ELR (cell line): Measurements from ENCODE around the gene SYS1.
"Not testable (repeated sequence)": the region's sequence is repeated elsewhere in the genome, so short reads cannot be mapped to it uniquely, and the experiment has no call there.

Experiments used
- DNase-seq: peaks from one replicate; pipeline ENCODE4 v3.0.0-alpha.2; 2015; ENCODE audit warnings: low read depth

SYS1 gene

GRCh38 chr20:45340236-45340847, 22.6 kb upstream of the SYS1 start:
- no peak for DNase-seq

- DNase-seq: no peak
Measured at GRCh38 chr20:45340951-45341350, 22.0 kb upstream of the SYS1 start.

DNA sequence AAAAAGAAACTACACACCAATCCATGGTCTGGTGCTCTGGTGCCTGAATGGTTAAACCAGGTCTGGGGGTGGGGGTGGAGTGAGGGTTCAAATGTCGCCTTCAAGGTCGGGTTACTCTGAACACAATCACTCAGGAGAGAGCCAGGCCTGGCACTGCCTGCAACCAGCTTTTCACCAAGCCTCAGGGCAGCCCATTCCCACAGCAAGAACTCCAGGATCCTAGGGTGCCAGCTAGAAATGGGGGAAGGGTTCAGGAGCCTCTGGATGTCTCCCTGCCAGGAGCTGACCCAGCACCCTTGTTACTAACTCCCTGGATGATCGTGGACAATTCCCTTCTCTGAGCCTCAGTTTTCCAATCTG, 21.4 kb upstream of the SYS1 start:
- no peak for DNase-seq

DNA sequence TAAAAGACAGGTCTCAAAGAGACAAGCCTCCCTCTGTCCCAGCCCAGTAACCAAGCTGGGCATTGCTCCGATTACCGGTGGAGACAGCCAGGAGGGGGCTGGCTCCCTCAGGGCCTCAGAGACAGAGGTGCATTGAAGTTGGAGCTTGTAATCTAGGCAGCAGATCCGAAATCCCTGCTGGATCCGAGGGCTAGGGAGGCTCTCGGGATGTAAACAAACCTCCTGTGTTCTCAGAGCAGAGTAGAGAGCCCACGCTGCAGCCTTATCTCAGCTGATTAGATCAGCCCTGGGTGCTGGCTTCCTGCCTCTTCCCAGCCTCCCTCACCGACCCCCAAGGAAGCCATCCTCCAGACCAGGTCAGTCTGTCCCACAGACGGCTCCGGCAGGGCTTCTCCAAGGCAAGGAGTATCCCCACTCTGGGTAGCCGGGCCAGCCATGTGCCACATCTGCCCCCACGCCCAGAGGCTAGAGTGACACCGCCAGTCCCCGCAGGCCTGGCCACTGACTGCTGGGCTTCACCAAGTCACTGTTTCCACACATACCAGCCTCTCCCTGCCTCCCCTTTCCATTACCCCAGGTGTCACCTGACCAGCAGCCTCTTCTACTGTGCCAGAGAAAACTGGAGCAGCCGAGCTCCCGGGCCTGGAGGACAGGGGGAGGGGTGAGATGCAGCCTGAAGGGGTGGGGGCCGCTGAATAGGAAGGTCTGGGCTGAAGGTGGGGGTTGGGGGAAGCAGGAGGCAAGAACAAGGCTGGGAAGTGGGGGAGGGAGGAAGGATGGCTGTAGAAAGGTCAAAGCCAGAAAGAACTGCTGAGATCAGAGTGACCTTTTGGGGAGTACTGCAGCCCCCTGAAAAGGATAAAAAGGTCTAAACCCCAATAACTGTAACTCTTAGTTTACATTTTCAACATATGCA, 20.8 kb upstream of the SYS1 start:
- DNase-seq: peak; percentile 56

- no peak for DNase-seq
Measured at GRCh38 chr20:45342855-45343531, 20.0 kb upstream of the SYS1 start.

GRCh38 chr20:45343532-45344167, 19.3 kb upstream of the SYS1 start:
- DNase-seq: no peak

DNA sequence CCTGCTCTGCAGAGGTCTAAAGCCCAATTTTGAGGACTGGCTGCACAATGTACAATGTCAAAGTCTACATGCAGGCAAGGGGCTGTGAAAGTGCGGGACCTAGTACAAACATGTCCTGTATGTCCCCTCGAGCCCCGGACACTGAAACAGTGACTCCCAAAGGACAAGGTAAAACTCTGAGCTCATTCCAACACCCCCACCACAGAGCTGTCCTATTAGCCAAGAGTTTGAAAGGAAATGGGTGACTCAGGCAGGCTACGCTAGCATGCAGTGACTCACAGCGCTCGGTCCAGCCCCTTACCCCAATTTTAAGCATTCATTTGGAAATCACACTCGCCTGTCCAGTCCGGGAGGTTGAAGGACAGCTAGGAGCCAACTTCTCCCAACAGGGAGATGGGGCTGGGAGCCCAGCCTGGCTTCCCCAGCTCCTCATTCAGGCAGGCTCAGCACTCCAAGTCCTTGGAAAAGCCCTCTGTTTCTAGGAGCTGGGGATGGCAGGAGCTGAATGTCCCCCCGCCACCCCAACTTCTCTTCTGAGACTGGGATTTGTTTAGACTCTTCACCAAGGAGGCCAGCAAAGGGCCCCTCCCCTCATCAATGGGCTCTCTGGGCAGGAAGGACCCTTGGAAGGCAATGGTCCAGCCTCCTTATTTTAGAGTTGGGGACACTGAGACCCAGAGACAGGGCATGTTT, 18.6 kb upstream of the SYS1 start:
- peak; percentile 98 for DNase-seq

DNA sequence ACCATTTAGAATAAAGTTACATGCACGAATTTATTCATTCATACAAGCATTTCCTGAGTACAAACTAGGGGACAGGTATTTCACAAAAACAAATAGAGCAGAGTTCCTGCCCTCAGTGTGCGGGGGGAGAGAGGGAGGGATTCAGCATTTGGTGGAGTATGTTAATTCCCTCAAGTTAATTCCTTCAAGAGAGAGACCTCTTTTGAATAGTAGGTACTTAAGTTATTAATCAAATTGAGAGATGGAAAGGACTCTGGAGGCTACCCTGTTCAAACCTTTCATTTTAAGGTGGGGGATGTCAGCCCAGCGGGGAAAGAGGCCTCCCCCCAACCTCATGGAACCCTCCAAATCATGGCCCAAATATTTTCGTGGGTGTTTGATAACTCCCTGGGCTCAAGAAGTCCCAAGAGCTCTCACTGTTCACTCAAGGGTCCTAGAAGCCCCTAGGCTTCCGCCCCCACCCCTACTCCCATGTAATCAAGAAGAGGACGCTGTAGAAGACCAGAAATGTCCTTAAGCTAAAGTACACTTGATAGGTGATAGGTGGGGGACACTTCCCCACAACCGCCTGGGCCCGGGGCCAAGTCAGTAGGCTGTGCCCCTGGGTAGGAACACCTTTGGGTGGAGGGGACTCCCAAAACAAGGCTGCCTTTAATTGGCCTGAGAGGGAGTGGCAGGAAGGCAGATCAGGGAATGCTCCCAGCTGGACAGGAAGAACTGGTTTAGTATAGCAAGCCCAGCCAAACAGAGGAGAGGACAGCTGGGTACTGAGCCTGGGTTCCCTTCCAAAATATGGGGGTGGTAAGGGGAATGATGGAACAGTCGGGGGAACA, 17.6 kb upstream of the SYS1 start:
- no peak for DNase-seq

DNA sequence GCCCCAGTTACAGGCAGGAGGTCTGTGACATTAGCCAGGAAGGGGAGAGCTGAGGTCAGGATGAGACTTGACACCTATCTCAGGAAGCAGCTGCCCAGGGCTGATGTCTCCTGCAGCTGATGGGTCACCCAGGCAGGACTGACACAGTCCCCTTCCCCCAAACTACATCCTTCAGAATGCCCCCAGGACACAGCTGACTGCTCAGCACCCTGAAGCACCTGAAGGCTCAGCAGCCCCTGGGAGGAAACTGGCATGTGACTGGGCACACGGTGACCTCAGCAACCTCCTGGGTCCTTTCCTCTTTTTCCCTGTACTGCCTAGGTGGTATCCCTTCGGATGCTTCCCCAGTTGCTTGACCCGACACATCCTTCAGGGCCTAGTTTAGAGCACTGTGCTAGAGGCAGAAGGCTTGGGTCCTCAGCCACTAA, 16.7 kb upstream of the SYS1 start:
- peak; percentile 45 for DNase-seq

DNA sequence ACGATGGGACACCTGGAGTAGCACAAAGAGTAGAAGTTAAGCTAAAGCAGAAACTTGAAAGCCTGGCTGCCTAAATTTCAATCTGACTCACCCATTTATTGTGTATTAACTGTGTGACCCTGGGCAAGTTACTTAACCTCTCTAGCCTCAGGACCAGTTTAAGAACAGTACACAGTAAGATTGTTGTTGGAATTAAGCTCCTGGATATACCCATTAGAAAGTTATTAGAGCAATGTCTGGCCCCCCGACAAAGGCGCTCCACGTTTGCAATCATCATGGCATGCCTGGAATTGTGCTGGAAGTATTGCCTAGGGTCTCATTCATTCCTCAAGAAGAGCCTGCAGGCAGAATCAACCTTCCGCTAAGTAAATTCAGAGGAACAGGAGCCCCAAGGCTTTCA, 16.1 kb upstream of the SYS1 start:
- DNase-seq: peak; percentile 53

DNA sequence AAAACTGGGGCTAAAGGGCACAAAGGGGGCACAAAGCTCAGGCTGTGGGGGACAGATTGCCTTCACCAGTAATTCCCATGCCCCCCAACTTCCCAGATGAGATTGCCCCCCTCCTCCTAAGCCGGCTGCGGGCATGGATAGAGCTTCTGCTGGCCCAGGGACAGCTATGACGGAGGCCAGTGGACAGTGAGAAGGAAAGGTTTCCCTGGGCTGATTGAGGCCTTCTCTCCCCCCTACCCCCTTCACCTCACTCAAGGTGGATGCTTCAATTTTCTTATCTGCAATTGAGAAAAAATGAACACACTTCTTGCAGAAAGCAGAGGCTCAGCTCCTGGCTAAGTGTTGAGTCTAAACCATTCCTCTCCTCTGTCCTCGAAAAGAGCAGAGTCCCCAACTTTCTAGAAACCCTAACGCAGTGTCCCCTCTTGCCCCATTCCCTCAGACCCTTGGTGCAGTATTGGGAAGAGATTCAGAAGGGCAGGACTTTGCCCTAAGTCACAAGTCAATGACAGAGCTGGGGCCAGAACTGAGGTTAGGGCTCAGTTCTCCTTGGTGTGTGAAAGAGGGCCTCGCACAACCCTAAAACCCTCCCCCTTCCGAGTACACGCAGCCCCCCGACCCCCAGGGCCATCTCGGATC, 15.5 kb upstream of the SYS1 start:
- DNase-seq: peak; percentile 42

DNA sequence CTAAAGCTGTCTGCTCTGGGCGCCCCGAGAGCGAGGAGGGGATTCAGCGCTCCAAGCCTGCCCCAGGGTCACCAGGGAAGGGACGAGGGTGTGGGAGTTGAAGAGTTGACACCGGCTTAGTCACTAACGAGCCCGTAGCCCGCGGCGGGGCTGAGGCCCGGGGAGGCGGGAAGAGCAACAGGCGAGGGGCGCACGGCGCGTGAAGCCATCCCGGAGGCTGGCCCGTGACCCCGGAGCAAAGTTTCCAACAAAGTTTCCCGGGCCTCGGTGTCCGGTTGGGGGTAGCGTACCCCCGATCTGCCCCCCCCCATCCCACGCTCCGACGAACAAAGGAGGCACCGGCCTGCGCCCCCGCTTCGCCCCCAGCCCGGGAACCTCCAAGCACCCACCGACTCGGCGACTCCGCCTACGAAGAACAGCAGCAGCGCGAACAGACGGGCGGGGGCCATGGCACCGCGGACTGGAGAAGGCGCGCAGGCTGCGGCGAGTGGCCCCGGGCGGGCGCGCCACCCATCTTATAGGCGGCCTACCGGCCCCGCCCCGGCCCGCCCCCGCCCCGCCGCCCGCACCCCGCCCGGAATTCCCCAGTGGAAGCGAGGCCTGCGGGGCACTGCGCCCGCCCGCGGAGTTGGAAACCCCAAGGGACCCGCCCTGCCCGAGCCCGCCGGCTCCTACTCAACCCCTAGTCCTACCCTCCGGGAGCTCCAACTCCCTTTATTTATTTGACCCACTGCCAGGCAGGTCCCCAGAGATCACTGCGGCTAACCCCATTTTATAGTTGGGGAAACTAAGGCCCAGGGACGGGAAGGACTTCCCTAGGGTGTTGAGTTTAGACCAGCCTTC, 14.8 kb upstream of the SYS1 start, which contains the start of gene SDC4:
Gene SDC4 (minus strand): TSS at position 489 of the 843 bp plus-strand sequence. CDS start 40 bp downstream, at position 449.
- peak; percentile 90 for DNase-seq

DNA sequence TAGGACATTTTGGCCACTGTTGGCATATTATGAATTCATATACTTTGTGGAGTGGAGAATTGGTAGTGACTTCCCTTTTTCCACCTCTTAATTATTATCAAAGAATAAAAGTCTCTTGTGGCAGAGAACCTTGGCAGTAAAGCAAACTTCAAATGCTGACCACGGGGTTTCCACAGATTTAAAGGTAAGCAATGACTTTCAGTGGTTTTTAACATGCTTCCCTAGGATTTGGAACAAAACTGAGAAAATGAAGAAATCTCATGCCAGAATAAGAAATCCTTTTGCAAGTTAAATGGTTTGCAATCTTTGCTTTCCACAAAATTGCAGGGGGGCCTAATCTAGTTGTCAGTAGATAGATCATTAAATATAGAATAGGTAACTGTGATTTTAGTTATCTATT, 12.7 kb upstream of the SYS1 start:
- DNase-seq: no peak

DNA sequence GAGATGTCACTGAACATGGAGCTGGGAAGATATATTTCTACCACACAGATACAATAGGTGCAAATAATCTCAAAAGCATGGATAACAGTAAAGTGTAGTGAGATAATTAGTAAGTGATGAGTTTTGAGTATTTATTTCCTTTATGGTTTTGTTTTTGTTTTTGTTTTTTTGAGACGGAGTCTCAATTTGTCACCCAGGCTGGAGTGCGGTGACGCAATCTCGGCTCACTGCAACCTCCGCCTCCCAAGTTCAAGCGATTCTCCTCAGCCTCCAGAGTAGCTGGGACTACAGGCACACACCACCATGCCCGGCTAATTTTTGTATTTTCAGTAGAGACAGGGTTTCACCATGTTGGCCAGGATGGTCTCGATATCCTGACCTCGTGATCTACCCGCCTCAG, 12.2 kb upstream of the SYS1 start:
- not testable (repeated sequence) for DNase-seq

DNA sequence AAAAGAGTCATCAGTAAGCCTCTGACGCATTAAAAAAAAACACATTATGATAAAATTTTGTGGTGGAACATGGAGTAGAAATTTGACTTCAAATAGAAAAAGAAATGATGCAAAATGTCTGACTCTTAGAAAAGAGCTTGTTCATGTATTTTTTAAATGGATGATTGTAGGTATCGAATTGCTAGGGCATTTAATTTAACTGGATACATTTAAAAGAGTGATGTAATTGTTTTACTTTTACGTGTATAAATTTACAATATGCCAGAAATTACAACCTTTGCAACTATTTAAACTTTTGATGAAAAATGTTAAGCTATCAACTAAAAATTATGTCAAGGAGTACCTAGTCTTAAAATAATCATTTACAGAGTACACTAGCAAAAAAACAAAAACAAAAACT, 10.2 kb upstream of the SYS1 start:
- DNase-seq: no peak

GRCh38 chr20:45353746-45354145, 9.2 kb upstream of the SYS1 start:
- no peak for DNase-seq

DNA sequence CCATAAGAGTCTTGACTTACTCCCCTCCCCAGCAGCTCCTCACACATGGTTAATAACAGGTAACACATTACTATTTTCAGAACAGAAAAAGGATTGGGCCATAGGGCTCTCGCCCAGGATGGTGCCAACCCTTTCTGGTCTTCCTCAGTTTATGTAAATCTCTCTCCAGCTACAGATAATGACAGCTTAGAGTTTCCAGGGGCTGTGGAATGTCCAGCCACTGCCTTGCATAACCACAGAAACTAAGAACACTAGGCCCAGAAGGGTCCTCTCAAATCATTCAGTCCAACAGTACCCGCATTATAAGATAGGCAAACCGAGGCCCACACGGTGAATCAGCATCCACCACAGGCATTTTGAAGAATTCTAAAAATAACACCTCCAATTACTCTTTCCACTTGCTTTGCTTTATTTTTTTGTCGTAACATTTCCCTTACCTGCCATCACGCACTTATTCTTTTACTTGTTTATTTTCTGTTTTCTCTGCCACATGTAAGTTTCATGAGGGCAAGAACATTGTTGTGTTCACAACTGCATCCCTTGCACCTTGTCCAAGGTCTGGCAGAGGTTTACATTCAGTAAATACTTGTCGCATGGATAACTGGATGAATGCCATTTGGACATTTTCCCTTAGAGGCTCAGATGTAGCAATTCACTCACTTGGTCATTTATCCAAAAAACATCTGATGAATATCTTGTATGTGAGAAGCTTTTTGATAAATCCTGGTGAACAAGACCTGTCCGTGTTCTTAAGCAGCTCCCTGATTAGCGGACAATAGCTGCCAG, 8.3 kb upstream of the SYS1 start:
- DNase-seq: peak; percentile 48

GRCh38 chr20:45355209-45356084, 7.5 kb upstream of the SYS1 start:
- DNase-seq: peak; percentile 89
